Activated naive CD8-positive, alpha-beta T cell treated with anti-CD3 and anti-CD28 coated beads, Interleukin-2, amount 10 ng/mL, durations not matched to agents 7 days and 5 days (primary cell): ENCODE data around the gene OR11G2. TPM values are rescaled to one million over a fixed set of nuclear protein-coding genes. Genes with fewer than 3 reads are reported as not detected.
"Not testable (repeated sequence)": the region's sequence is repeated elsewhere in the genome, so short reads cannot be mapped to it uniquely, and the experiment has no call there.

ENCODE experiments used
- ATAC-seq: fragments of 150-1000 bp; cut with Tn5 transposase; one replicate; pipeline ENCODE4 v1.10.0; 2021; ENCODE audit warnings: low read depth, moderate library complexity
- POLR2A ChIA-PET: fragments of 350-600 bp; sonication (Branson Sonifier 250); formaldehyde crosslinking; loops from one replicate; lab custom pipeline; 2021; ENCODE audit warnings: antibody characterized with exemption; lab: Charles Lee
- DNase-seq: peaks from one replicate; pipeline ENCODE4 v3.0.0; 2021
- H3K27ac Mint-ChIP-seq: one replicate; pipeline ENCODE4 v1.8.0; 2022; ENCODE audit warnings: mild to moderate bottlenecking, mixed read lengths
- H3K27me3 Mint-ChIP-seq: one replicate; pipeline ENCODE4 v1.8.0; 2022; ENCODE audit warnings: mild to moderate bottlenecking, moderate library complexity, mixed read lengths
- H3K36me3 Mint-ChIP-seq: one replicate; pipeline ENCODE4 v1.8.0; 2021; ENCODE audit warnings: mild to moderate bottlenecking, mixed read lengths
- H3K4me1 Mint-ChIP-seq: one replicate; pipeline ENCODE4 v1.8.0; 2021; ENCODE audit warnings: mixed read lengths
- H3K4me3 Mint-ChIP-seq: one replicate; pipeline ENCODE4 v1.8.0; 2022; ENCODE audit warnings: mild to moderate bottlenecking, moderate library complexity, mixed read lengths
- H3K9me3 Mint-ChIP-seq: one replicate; pipeline ENCODE4 v1.8.0; 2021; ENCODE audit warnings: mixed read lengths
- total RNA-seq, 2 experiments: library from RNA; stranded (reverse); gene quantifications; one replicate each; pipeline ENCODE4 v1.2.3, GENCODE V29; 2021

Gene OR11G2
- total RNA-seq, 2 experiments from 2014 or later, result not detected

GRCh38 chr14:20194101-20194500 is 3.4 kb downstream of the OR11G2 start:
- Mint-ChIP-seq H3K36me3 (no peaks in the 10 kb centered on the region), H3K4me1 (no peaks in the 10 kb centered on the region), H3K4me3 (no peak overlapping the region), H3K9me3 (no peaks in the 10 kb centered on the region), H3K27ac (no peak overlapping the region), H3K27me3 (peaks cover 8% of the 10 kb centered on the region)
- no peak for DNase-seq
- ATAC-seq, result no peak
- POLR2A ChIA-PET, result no interaction called here

GRCh38 chr14:20195170-20195569 is 4.5 kb downstream of the OR11G2 start:
- DNase-seq, H3K4me1 Mint-ChIP-seq, POLR2A ChIA-PET, H3K4me3 Mint-ChIP-seq, H3K27ac Mint-ChIP-seq, H3K36me3 Mint-ChIP-seq, H3K9me3 Mint-ChIP-seq, ATAC-seq: not testable (repeated sequence)
- peaks cover 13% of the 10 kb centered on the region for H3K27me3 Mint-ChIP-seq

- Mint-ChIP-seq H3K4me3 (no peak overlapping the region), H3K36me3 (no peaks in the 10 kb centered on the region), H3K27me3 (peaks cover 13% of the 10 kb centered on the region), H3K4me1 (no peaks in the 10 kb centered on the region), H3K9me3 (no peaks in the 10 kb centered on the region), H3K27ac (no peak overlapping the region)
- POLR2A ChIA-PET, result no interaction called here
- ATAC-seq, result no peak
- no peak for DNase-seq
These were observed 5.2 kb downstream of the OR11G2 start for GRCh38 chr14:20195911-20196310.

GRCh38 chr14:20197459-20197858 is 6.8 kb downstream of the OR11G2 start:
- Mint-ChIP-seq H3K27me3 (peaks cover 13% of the 10 kb centered on the region), H3K27ac (no peak overlapping the region), H3K9me3 (no peaks in the 10 kb centered on the region), H3K36me3 (no peaks in the 10 kb centered on the region), H3K4me3 (no peak overlapping the region), H3K4me1 (no peaks in the 10 kb centered on the region)
- POLR2A ChIA-PET, result no interaction called here
- ATAC-seq (no peak), DNase-seq (no peak)

- Mint-ChIP-seq H3K9me3 (no peaks in the 10 kb centered on the region), H3K27ac (no peak overlapping the region), H3K27me3 (peaks cover 13% of the 10 kb centered on the region), H3K4me3 (no peak overlapping the region), H3K4me1 (no peaks in the 10 kb centered on the region), H3K36me3 (no peaks in the 10 kb centered on the region)
- DNase-seq (no peak), ATAC-seq (no peak)
- POLR2A ChIA-PET, result no interaction called here
These were observed 8.3 kb downstream of the OR11G2 start for GRCh38 chr14:20198991-20199390.

GRCh38 chr14:20204721-20205120 is 14.0 kb downstream of the OR11G2 start:
- no peak overlapping the region for H3K4me3 Mint-ChIP-seq
- H3K4me1 Mint-ChIP-seq, result no peaks in the 10 kb centered on the region
- no peak for DNase-seq
- H3K27me3 Mint-ChIP-seq, result no peaks in the 10 kb centered on the region
- H3K27ac Mint-ChIP-seq, result no peak overlapping the region
- POLR2A ChIA-PET, result no interaction called here
- no peaks in the 10 kb centered on the region for H3K36me3 Mint-ChIP-seq
- ATAC-seq, result no peak
- H3K9me3 Mint-ChIP-seq, result no peaks in the 10 kb centered on the region

GRCh38 chr14:20209595-20209994 is 18.9 kb downstream of the OR11G2 start:
- POLR2A ChIA-PET, result no interaction called here
- H3K4me1 Mint-ChIP-seq, result no peaks in the 10 kb centered on the region
- DNase-seq (no peak), ATAC-seq (no peak)
- H3K9me3 Mint-ChIP-seq, result no peaks in the 10 kb centered on the region
- no peak overlapping the region for H3K4me3 Mint-ChIP-seq
- H3K27me3 Mint-ChIP-seq, result no peaks in the 10 kb centered on the region
- H3K27ac Mint-ChIP-seq, result no peak overlapping the region
- H3K36me3 Mint-ChIP-seq, result no peaks in the 10 kb centered on the region

- ATAC-seq, H3K27ac Mint-ChIP-seq, H3K27me3 Mint-ChIP-seq, H3K36me3 Mint-ChIP-seq, POLR2A ChIA-PET, H3K4me3 Mint-ChIP-seq, H3K9me3 Mint-ChIP-seq, H3K4me1 Mint-ChIP-seq, DNase-seq: not testable (repeated sequence)
These were observed 21.7 kb downstream of the OR11G2 start for GRCh38 chr14:20212406-20212805.

- no peak overlapping the region for H3K27ac Mint-ChIP-seq
- no peaks in the 10 kb centered on the region for H3K4me1 Mint-ChIP-seq
- H3K27me3 Mint-ChIP-seq, result peaks cover 2% of the 10 kb centered on the region
- H3K9me3 Mint-ChIP-seq, result no peaks in the 10 kb centered on the region
- no peak for ATAC-seq
- no peak overlapping the region for H3K4me3 Mint-ChIP-seq
- DNase-seq, result no peak
- POLR2A ChIA-PET, result interaction anchor here (0.7 kb wide), 1 partner anchor 606 kb away, joined by 3 read pairs; no protein-coding TSS in a partner anchor
- no peaks in the 10 kb centered on the region for H3K36me3 Mint-ChIP-seq
These were observed 24.5 kb downstream of the OR11G2 start for GRCh38 chr14:20215196-20215595.

GRCh38 chr14:20219033-20219432 is 28.3 kb downstream of the OR11G2 start:
- no peaks in the 10 kb centered on the region for H3K36me3 Mint-ChIP-seq
- H3K27ac Mint-ChIP-seq, result no peak overlapping the region
- DNase-seq (no peak), ATAC-seq (no peak)
- no peaks in the 10 kb centered on the region for H3K9me3 Mint-ChIP-seq
- POLR2A ChIA-PET, result no interaction called here
- H3K4me3 Mint-ChIP-seq, result no peak overlapping the region
- no peaks in the 10 kb centered on the region for H3K4me1 Mint-ChIP-seq
- peaks cover 7% of the 10 kb centered on the region for H3K27me3 Mint-ChIP-seq

GRCh38 chr14:20223410-20223809 is 32.7 kb downstream of the OR11G2 start, which contains the start of gene OR11H6:
TSS of gene OR11H6 (plus strand) at chr14:20223710. CDS start at chr14:20223710, 0 bp downstream.
- Mint-ChIP-seq H3K27ac (no peak within 1 kb of the TSS), H3K36me3 (no peaks in the 10 kb centered on the region), H3K27me3 (peaks cover 12% of the 10 kb centered on the region), H3K4me3 (no peak within 1 kb of the TSS), H3K9me3 (peaks cover 3% of the 10 kb centered on the region), H3K4me1 (no peaks in the 10 kb centered on the region)
- POLR2A ChIA-PET, result no interaction called here
- DNase-seq, result no peak
- no peak for ATAC-seq

- Mint-ChIP-seq H3K4me1 (no peaks in the 10 kb centered on the region), H3K4me3 (no peak within 1 kb of the TSS), H3K27me3 (peaks cover 4% of the 10 kb centered on the region), H3K27ac (no peak within 1 kb of the TSS), H3K36me3 (no peaks in the 10 kb centered on the region), H3K9me3 (peaks cover 7% of the 10 kb centered on the region)
- DNase-seq (no peak), ATAC-seq (no peak)
- POLR2A ChIA-PET, result no interaction called here
These were observed 38.0 kb downstream of the OR11G2 start, which contains the start of gene OR11H7 for GRCh38 chr14:20228681-20229080. TSS of gene OR11H7 (plus strand) at chr14:20228981.

GRCh38 chr14:20235415-20235814 is 44.7 kb downstream of the OR11G2 start:
- H3K9me3 Mint-ChIP-seq, H3K27me3 Mint-ChIP-seq, POLR2A ChIA-PET, H3K4me3 Mint-ChIP-seq, DNase-seq, ATAC-seq, H3K4me1 Mint-ChIP-seq, H3K36me3 Mint-ChIP-seq, H3K27ac Mint-ChIP-seq: not testable (repeated sequence)

GRCh38 chr14:20247646-20248246 is 57.0 kb downstream of the OR11G2 start:
- DNase-seq, result no peak
- peaks cover 1% of the 10 kb centered on the region for H3K9me3 Mint-ChIP-seq
- POLR2A ChIA-PET, result no interaction called here
- no peak overlapping the region for H3K27ac Mint-ChIP-seq
- no peaks in the 10 kb centered on the region for H3K4me1 Mint-ChIP-seq
- no peak overlapping the region for H3K4me3 Mint-ChIP-seq
- peaks cover 3% of the 10 kb centered on the region for H3K27me3 Mint-ChIP-seq
- H3K36me3 Mint-ChIP-seq, result no peaks in the 10 kb centered on the region
- no peak for ATAC-seq
